ENCODE measurements around the gene B3GNT8. TPM values are rescaled to one million over a fixed set of nuclear protein-coding genes. Genes with fewer than 3 reads are reported as not detected.

The B3GNT8 gene
- total RNA-seq, 2 donors from 2014 or later = 3.9 to 4.7 TPM

- WGBS, 2 experiments (ENCODE audit: insufficient coverage in 1 of 2, insufficient read length in 1 of 2) = 81 to 97% methylated on average over 4 to 6 of the region's 6 CpGs
- Mint-ChIP-seq H3K4me1 (peaks cover 11% of the 10 kb centered on the region), H3K36me3 (ENCODE audit: low read depth) (peaks cover 15% of the 10 kb centered on the region), H3K9me3 (no peaks in the 10 kb centered on the region), H3K4me3 (no peak overlapping the region), H3K27ac (no peak overlapping the region), H3K27me3 (ENCODE audit: insufficient read depth) (no peaks in the 10 kb centered on the region)
- Histone ChIP-seq H3K27ac (ENCODE audit: low read depth, low read length) (no peak overlapping the region), H3K9ac (ENCODE audit: extremely low read depth, low read length, poor library complexity, severe bottlenecking) (no peak overlapping the region), H3K27me3 (ENCODE audit: control insufficient read depth, insufficient read depth, low read length, poor library complexity, severe bottlenecking) (no peaks in the 10 kb centered on the region), H3K36me3 (ENCODE audit: control insufficient read depth, insufficient read depth, low read length) (peaks cover 12% of the 10 kb centered on the region), H3K9me3 (ENCODE audit: control insufficient read depth, low read length) (no peaks in the 10 kb centered on the region), H3K4me3 (ENCODE audit: low read length) (no peak overlapping the region), H3K4me1 (ENCODE audit: control insufficient read depth, insufficient read depth, low read length) (peaks cover 2% of the 10 kb centered on the region)
- DNase-seq = no peak
- no peak for TF ChIP-seq CTCF (conservative IDR thresholded peaks at IDR 0.05)
Observed at GRCh38 chr19:41395355-41395754, 31.8 kb downstream of the B3GNT8 start.

GRCh38 chr19:41392775-41393174 lies 34.4 kb downstream of the B3GNT8 start:
- TF ChIP-seq CTCF (conservative IDR thresholded peaks at IDR 0.05) = no peak
- Mint-ChIP-seq H3K9me3 (no peaks in the 10 kb centered on the region), H3K27ac (no peak overlapping the region), H3K36me3 (ENCODE audit: low read depth) (peaks cover 18% of the 10 kb centered on the region), H3K27me3 (ENCODE audit: insufficient read depth) (no peaks in the 10 kb centered on the region), H3K4me3 (no peak overlapping the region), H3K4me1 (peaks cover 4% of the 10 kb centered on the region)
- no peak overlapping the region for H3K4me3 ChIP-seq (ENCODE audit: low read length)
- H3K4me1 ChIP-seq (ENCODE audit: control insufficient read depth, insufficient read depth, low read length) = no peaks in the 10 kb centered on the region
- no peak overlapping the region for H3K27ac ChIP-seq (ENCODE audit: low read depth, low read length)
- H3K27me3 ChIP-seq (ENCODE audit: control insufficient read depth, insufficient read depth, low read length, poor library complexity, severe bottlenecking) = no peaks in the 10 kb centered on the region
- 93 to 95% methylated on average over 6 to 12 of the region's 12 CpGs for WGBS, 2 experiments (ENCODE audit: insufficient coverage in 1 of 2, insufficient read length in 1 of 2)
- H3K9ac ChIP-seq (ENCODE audit: extremely low read depth, low read length, poor library complexity, severe bottlenecking) = no peak overlapping the region
- peaks cover 15% of the 10 kb centered on the region for H3K36me3 ChIP-seq (ENCODE audit: control insufficient read depth, insufficient read depth, low read length)
- no peak for DNase-seq
- no peaks in the 10 kb centered on the region for H3K9me3 ChIP-seq (ENCODE audit: control insufficient read depth, low read length)

GRCh38 chr19:41391618-41392017 lies 35.6 kb downstream of the B3GNT8 start:
- Mint-ChIP-seq H3K4me3 (no peak overlapping the region), H3K9me3 (no peaks in the 10 kb centered on the region), H3K4me1 (peaks cover 4% of the 10 kb centered on the region), H3K27me3 (ENCODE audit: insufficient read depth) (no peaks in the 10 kb centered on the region), H3K27ac (no peak overlapping the region), H3K36me3 (ENCODE audit: low read depth) (peaks cover 18% of the 10 kb centered on the region)
- H3K9me3 ChIP-seq (ENCODE audit: control insufficient read depth, low read length) = no peaks in the 10 kb centered on the region
- H3K4me3 ChIP-seq (ENCODE audit: low read length) = no peak overlapping the region
- H3K36me3 ChIP-seq (ENCODE audit: control insufficient read depth, insufficient read depth, low read length) = peaks cover 15% of the 10 kb centered on the region
- TF ChIP-seq CTCF (conservative IDR thresholded peaks at IDR 0.05) = no peak
- H3K27me3 ChIP-seq (ENCODE audit: control insufficient read depth, insufficient read depth, low read length, poor library complexity, severe bottlenecking) = no peaks in the 10 kb centered on the region
- no peak for DNase-seq
- H3K27ac ChIP-seq (ENCODE audit: low read depth, low read length) = no peak overlapping the region
- H3K9ac ChIP-seq (ENCODE audit: extremely low read depth, low read length, poor library complexity, severe bottlenecking) = no peak overlapping the region
- 90 to 94% methylated on average over 11 of the region's 11 CpGs for WGBS, 2 experiments (ENCODE audit: insufficient coverage in 1 of 2, insufficient read length in 1 of 2)
- H3K4me1 ChIP-seq (ENCODE audit: control insufficient read depth, insufficient read depth, low read length) = no peaks in the 10 kb centered on the region
